HEK293T (cell line): Measurements from ENCODE around the gene ACHE.

Experiments used
- CTCF ChIA-PET: fragments of 350-600 bp; formaldehyde crosslinking; extraction: SDS; loops from one replicate; lab custom pipeline; 2021; ENCODE audit warnings: antibody characterized with exemption, inconsistent platforms; lab: Yijun Ruan, JAX
- POLR2A ChIA-PET: fragments of 350-600 bp; formaldehyde crosslinking; extraction: SDS; loops from one replicate; lab custom pipeline; 2020; ENCODE audit warnings: antibody characterized with exemption, inconsistent platforms; lab: Yijun Ruan, JAX
- DNase-seq: peaks from one replicate; pipeline ENCODE4 v3.0.0; 2012; ENCODE audit warnings: mixed read lengths; ENCODE audit errors: extremely low spot score
- ARNT ChIP-seq: fragments of 450-650 bp; IDR thresholded peaks from 2 replicates; pipeline ENCODE4 v1.6.1; 2017; ENCODE audit warnings: mild to moderate bottlenecking
- BHLHE40 ChIP-seq: fragments of 450-650 bp; IDR thresholded peaks from 2 replicates; pipeline ENCODE4 v1.6.1; 2016; ENCODE audit warnings: mild to moderate bottlenecking, moderate library complexity, borderline replicate concordance
- CTBP1 ChIP-seq: fragments of 450-650 bp; IDR thresholded peaks from 2 replicates; pipeline ENCODE4 v1.6.1; 2016; ENCODE audit warnings: borderline replicate concordance
- FOXA1 ChIP-seq: fragments of 450-650 bp; IDR thresholded peaks from 2 replicates; pipeline ENCODE4 v1.6.1; 2016; ENCODE audit warnings: mild to moderate bottlenecking
- FOXK2 ChIP-seq: fragments of 450-650 bp; IDR thresholded peaks from 2 replicates; pipeline ENCODE4 v1.6.1; 2016; ENCODE audit warnings: mild to moderate bottlenecking
- FOXM1 ChIP-seq: fragments of 450-650 bp; IDR thresholded peaks from 2 replicates; pipeline ENCODE4 v1.6.1; 2017; ENCODE audit warnings: mild to moderate bottlenecking, borderline replicate concordance
- HDGF ChIP-seq: fragments of 450-650 bp; IDR thresholded peaks from 2 replicates; pipeline ENCODE4 v1.6.1; 2017; ENCODE audit warnings: antibody characterized with exemption, borderline replicate concordance
- L3MBTL2 ChIP-seq: fragments of 450-650 bp; conservative IDR thresholded peaks from 2 replicates; pipeline ENCODE4 v1.6.1; 2016; ENCODE audit warnings: mild to moderate bottlenecking
- LEF1 ChIP-seq: fragments of 450-650 bp; IDR thresholded peaks from 2 replicates; pipeline ENCODE4 v1.6.1; 2017; ENCODE audit warnings: mild to moderate bottlenecking, borderline replicate concordance
- NFRKB ChIP-seq: fragments of 450-650 bp; IDR thresholded peaks from 2 replicates; pipeline ENCODE4 v1.6.1; 2016; ENCODE audit warnings: mild to moderate bottlenecking, moderate library complexity
- PKNOX1 ChIP-seq: fragments of 450-650 bp; IDR thresholded peaks from 2 replicates; pipeline ENCODE4 v1.6.1; 2016
- SP1 ChIP-seq: fragments of 450-650 bp; IDR thresholded peaks from 2 replicates; pipeline ENCODE4 v1.6.1; 2017
- SUZ12 ChIP-seq: fragments of 450-650 bp; IDR thresholded peaks from 2 replicates; pipeline ENCODE4 v1.6.1; 2016; ENCODE audit warnings: mild to moderate bottlenecking
- TARDBP ChIP-seq: fragments of 450-650 bp; IDR thresholded peaks from 2 replicates; pipeline ENCODE4 v1.6.1; 2016
- ZNF384 ChIP-seq: fragments of 450-650 bp; IDR thresholded peaks from 2 replicates; pipeline ENCODE4 v1.6.1; 2016

The ACHE gene

DNA sequence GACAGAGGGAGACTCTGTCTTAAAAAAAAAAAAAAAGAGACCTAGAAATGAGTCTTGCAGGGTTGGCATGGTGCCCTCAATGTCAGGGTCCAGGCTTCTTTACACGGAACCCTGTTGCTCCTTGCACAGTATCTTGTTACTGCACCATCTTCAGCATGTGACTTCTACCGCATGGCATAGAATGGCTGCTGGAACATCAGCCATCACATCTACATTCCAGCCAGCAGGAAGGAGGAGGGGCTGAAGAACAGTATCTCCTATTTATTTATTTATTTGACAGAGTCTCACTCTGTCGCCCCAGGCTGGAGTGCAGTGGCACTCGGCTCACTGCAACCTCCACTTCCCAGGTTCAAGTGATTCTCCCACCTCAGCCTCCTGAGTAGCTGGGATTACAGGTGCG lies 3.7 kb upstream of the ACHE start:
- ChIA-PET POLR2A (interaction anchor here (1.1 kb wide), 1 partner anchor 10 kb away, joined by 3 read pairs; the partner anchor contains the start of gene UFSP1), CTCF (interaction anchor here (0.7 kb wide), 1 partner anchor 52 kb away, joined by 9 read pairs; no protein-coding TSS in a partner anchor)
- no peak for DNase-seq
- TF ChIP-seq L3MBTL2: no peak
- TF ChIP-seq SP1: no peak
- TF ChIP-seq FOXA1: no peak
- no peak for TF ChIP-seq NFRKB
- TF ChIP-seq FOXK2: no peak
- TF ChIP-seq TARDBP: no peak
- no peak for TF ChIP-seq PKNOX1
- TF ChIP-seq ZNF384: no peak
- no peak for TF ChIP-seq SUZ12
- no peak for TF ChIP-seq HDGF
- no peak for TF ChIP-seq CTBP1

GRCh38 chr7:100897772-100898454 lies 2.2 kb upstream of the ACHE start:
- ChIA-PET POLR2A (interaction anchor here (1.2 kb wide), 1 partner anchor 8 kb away, joined by 3 read pairs; the partner anchor contains the start of gene UFSP1), CTCF (no interaction called here)
- TF ChIP-seq BHLHE40 (no peak), SP1 (no peak), FOXA1 (no peak), FOXM1 (no peak), TARDBP (no peak), ZNF384 (no peak), SUZ12 (no peak), FOXK2 (no peak), HDGF (no peak), L3MBTL2 (no peak)
- DNase-seq: no peak

DNA sequence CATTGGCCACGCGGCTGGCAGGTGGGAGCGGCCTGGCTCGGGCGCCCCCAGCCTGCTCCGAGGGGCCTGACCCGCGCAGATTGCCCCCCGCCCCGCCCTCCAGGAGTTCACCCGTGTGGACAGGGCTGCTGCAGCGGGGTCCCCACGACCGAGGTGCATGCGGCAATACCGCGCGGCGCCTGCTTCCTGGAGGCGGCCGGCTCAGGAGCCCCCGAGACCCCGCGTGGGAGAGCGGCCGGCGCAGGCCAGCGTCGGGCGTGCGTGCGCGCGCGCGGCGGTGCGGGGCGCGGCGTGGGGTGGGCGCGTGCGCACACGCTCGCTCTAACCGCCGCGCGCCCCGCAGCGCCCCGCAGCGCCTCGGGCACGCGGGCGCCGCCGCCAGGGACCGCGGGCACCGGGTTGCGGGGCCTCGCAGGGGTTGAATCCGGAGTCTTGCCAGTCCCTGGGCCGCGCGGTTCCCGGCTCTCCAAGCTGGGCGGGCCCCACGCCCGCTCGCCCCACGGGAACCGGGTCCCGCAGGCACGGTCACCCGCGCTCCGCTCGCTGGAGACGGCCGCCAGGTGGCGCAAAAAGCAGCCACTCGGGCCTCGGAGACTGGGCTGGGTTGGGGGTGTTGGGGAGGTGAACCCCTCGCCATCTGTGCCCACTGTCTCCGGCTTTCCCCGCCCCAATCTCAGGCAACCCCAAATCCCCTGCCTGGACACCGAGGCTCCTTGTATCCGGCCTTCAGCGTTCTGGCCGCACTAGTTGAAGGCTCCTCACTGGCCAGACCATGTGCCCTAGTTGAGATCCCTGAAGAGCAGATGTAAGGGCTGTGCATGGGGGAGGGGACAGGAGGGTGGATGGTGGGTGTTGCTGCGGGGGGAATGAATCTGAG lies 1.3 kb upstream of the ACHE start:
- TF ChIP-seq LEF1 (no peak), BHLHE40 (no peak), SP1 (no peak), HDGF (no peak), FOXA1 (no peak), FOXM1 (no peak), ARNT (no peak), PKNOX1 (no peak), SUZ12 (no peak), CTBP1 (no peak), NFRKB (no peak), TARDBP (0 out of 2 replicates have a peak, but pooled peaks have one; percentile 52), L3MBTL2 (peak; percentile 71)
- ChIA-PET CTCF (interaction anchor here (0.6 kb wide), 1 partner anchor 369 kb away, joined by 3 read pairs; no protein-coding TSS in a partner anchor), POLR2A (no interaction called here)
- DNase-seq: peak; percentile 63

DNA sequence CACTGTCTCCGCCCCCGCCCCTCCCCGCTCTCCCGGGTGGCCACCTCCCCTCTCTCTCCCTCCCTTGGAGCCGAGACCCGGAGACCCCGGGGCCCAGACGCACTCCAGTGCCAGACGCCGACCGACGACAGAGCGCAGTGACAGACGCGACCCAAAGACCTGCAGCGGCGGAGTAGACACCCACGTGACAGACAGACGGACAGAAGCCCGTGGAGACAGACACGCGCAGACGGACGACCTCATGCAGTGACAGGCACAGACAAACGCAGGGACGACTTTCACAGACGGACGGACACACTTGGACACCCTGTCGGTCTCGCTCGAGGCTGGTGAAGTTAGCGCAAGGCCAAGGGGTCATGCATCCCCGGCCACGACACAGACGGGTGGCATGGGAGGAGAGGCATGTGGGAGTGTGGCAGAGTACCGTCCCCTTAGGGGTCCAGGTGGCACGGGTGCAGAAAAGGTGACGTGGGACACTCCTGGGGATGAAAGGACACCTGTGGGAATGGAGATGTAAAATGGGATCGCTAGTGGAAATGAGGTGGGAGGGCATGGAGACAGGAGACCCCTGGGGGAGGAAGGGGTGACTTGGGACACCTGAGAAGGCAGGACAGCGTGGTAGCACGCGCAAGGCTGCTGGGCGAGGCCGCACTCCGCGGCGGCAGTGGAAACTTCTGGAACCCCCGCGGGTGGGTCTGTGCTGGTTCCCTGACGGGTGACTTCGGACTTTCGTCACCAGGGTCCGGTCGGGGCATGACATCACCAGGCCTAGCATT lies 456 bp upstream of the ACHE start:
- DNase-seq: peak; percentile 61
- TF ChIP-seq TARDBP: peak; percentile 81
- TF ChIP-seq PKNOX1: peak; percentile 37; the same call in 1 of the 2 replicates
- no peak for TF ChIP-seq LEF1
- TF ChIP-seq FOXK2: no peak
- no peak for TF ChIP-seq FOXM1
- TF ChIP-seq SUZ12: no peak
- TF ChIP-seq L3MBTL2: peak; percentile 75
- no peak for TF ChIP-seq NFRKB
- POLR2A ChIA-PET: interaction anchor here (1.9 kb wide), 1 partner anchor 21 kb away, joined by 8 read pairs; the partner anchor contains the start of gene SRRT
- CTCF ChIA-PET: interaction anchor here (0.6 kb wide), 1 partner anchor 370 kb away, joined by 3 read pairs; no protein-coding TSS in a partner anchor
